GM21515 (cell line): ENCODE data around the gene CPEB4.
A peak's percentile ranks its signal among the peaks of the same experiment; 100 is the strongest.

Source experiments
- ATAC-seq: cut with Tn5 transposase; IDR thresholded peaks from one replicate; pipeline ENCODE4 v1.9.1; 2021; ENCODE audit not compliant: unreplicated experiment

CPEB4 gene

DNA sequence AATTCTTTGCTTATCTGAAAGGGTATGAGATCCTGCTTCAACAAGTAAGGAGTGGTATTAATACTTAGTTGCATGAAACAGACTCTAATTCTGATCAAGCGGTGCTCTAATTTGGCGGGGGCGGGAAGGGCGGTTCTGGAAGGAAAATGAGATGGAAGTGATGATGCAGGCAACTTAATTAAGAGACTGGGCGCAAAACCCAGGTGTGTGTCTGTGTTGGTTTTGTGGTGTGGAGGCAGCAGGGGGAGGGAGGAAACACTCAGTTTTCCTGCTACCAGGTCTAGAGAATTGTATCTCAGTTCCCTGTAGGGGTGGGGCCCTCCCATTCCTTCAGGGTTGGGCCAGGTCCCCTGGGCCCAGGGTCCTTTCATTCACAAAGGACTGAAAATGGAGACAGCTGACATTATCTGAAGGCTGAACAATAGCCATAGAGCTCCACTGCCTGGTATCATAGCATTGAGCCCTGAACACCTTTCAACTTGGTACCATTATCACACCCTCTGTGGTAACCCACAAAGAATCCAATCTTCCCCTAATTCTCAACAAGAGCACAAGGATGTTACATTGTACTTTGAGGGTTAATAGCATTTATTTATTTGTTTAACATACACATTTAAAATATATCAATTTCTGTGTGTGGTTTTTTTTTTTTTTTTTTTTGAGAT is 83.7 kb downstream of the CPEB4 start:
- no peak for ATAC-seq

DNA sequence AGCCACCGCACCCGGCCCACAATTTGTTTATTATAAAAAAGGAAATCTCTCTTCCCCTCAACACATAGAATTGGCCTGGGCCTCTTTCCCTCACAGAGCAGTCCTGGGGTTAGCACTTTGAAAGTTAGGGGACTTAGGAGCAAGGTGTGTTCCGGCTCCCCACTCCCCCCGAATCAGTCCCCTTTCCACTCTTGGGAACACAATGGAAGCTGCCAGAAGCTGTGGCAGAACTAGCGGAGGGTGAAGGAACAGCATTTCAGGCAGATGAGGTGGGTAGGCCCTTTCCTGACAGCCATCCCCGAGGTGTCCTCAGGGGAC is 84.4 kb downstream of the CPEB4 start:
- ATAC-seq, result no peak

DNA sequence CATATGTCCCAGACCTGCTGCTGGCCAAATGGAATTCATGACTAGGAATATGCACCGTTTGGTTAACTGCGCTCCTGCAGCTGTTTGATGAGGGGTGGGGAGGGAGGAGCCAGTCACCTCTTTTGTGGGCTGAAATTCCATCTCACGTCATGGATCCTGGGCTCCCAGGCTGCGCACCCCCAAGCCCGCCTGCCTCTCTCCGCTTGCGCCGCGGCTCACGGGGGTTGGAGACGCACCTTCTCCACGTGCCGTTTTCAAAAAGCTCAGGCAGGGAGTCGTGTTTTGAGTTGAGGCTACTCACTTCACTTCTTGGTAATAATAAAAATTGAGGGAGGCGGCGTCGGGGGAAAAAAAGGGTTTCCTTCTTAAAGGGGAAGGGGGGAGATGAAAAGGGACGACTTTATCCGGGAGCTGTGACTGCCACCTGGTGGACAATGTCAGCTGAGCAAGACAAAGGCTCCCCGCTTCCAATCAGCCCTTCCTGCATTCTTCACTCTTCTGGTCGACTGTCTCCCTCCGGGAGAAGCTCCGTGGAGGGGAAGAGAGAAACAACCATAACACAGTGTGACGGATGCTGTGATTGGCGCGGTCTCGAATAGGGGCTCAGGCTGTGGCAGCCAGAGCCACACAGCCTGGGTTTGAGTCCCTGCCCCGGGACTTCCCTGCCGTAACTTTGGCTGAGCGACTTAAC is 84.9 kb downstream of the CPEB4 start:
- ATAC-seq, result peak; percentile 82

DNA sequence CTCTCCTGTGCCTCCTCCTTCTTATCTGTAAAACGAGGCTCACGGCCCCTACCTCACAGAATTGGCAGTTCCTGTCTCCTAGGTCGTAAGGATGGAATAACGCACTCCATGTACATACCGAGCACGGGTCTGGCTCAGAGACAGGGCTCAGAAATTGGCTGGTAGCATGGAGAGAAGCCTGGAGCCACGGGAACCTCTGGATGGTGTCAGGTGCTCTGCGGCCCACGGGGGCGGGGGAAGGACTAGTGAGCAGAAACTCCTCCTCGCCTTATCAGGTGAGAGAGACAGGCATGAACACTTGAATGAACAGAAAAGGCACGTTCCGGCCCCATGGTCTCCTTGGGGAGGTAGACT is 85.4 kb downstream of the CPEB4 start:
- ATAC-seq, result peak; percentile 22

DNA sequence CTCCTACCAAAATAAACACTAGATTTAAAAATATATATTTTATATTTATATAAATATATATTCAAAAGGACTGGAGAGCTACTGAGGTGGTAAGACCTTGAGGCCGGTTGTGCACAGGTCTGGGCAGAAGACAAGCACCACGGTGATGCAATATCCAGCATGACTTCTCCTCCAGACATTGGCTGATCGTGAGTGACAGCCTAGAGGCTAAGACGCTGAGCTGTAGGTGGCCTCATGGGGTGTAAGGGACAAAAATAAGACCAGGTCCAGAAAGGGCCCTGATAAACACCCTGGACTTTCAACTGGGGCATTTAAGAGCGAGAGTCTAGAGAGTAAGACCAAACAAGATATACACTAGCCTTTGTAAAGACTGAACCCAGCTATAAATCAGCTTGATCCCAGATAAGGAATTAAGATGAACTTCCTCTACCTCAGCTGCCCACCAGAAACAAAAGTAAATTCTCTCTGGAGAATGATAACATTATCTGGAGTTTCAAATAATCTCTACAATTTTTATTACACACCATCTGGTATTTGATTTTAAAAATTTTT is 86.6 kb downstream of the CPEB4 start:
- no peak for ATAC-seq

DNA sequence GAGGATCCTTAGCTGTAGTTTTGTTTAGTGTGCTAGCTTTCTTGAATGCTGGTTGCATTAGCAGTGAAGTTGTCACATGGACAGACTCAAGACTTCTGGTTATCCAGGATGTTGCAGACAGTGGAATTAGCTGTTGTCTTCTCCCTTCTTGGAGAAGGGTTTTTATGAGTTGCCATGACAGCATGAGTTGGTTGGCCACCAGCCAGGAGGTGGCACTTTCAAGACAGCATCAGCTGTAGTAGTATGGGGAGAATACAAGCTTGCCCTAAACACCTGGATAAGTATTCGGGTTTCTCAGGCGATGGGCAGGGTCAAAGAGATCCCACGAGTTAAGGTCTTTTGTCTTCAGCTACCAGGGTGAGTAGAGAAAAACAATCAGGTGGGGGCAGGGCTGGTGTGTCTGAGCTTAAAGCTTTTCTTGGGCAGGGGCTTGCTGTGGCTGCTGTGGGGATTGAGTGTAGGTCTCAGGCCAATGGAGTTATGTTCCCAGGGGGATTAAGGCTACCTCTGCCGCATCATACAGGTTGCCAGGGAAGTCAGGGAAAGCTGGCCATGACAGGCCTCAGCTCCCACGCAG is 93.1 kb downstream of the CPEB4 start:
- ATAC-seq, result no peak

DNA sequence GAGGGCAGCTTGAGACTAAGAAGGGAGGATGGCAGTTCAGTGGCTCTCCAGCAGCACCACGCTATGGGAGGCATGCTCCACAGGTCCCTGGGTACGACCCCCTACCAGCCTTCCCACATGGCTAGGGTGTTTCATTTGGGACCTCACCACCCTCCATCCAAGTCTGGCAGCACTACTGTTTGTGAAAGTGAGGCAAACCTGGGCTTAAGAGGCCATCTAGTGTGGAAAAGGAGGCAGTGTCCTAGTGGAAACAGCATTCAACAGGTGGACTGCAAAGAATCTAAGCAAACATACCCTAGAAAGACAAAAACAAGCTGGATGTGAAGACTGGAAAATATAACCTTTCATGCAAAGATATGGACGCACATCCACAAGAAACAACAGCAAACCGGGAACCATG is 96.1 kb downstream of the CPEB4 start:
- ATAC-seq, result no peak

DNA sequence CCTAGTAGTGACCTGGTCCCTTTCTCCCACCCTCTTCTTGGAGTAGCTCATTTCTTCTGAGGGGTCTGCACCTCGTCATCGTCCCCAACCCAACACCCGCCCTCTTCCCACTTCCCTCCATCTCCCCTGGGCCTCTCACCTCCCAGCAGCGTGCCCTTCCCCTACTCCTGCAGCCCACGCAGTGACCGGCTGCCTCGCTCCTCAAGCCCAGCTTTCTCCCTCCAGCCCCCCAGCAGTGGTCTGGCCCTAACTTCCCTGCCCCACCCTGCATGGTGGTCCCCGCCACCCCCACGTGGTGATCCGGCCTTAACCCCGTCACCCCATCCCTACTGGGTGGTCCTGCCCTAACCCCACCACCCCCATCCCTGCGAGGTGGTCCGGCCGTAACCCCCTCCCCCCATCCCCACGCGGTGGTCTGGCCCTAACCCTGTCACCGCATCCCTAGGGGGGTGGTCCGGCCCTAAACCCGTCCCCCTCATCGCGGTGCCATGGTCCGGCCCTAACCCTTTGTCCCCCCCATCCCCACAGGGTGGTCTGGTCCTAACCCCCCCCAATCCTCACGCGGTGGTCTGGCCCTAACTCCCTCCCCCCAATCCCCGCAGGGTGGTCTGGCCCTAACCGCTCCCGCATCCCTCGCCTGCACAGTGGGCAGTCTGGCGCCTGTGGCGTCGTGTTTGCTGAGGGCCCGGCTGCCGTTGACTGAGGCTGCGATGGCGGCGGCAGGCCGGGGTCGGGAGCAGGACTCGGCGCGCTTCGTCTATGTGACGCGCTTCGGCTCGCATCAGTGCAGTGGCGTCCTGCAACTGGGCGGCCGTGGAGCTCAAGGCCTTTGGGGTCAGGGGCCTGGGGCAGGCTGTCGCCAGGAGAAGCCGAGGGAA is 100.6 kb downstream of the CPEB4 start, which contains the start of gene C5orf47:
TSS of gene C5orf47 (plus strand) at position 617 of the 878 bp plus-strand sequence. CDS start at position 711, 94 bp downstream.
- ATAC-seq, result no peak

DNA sequence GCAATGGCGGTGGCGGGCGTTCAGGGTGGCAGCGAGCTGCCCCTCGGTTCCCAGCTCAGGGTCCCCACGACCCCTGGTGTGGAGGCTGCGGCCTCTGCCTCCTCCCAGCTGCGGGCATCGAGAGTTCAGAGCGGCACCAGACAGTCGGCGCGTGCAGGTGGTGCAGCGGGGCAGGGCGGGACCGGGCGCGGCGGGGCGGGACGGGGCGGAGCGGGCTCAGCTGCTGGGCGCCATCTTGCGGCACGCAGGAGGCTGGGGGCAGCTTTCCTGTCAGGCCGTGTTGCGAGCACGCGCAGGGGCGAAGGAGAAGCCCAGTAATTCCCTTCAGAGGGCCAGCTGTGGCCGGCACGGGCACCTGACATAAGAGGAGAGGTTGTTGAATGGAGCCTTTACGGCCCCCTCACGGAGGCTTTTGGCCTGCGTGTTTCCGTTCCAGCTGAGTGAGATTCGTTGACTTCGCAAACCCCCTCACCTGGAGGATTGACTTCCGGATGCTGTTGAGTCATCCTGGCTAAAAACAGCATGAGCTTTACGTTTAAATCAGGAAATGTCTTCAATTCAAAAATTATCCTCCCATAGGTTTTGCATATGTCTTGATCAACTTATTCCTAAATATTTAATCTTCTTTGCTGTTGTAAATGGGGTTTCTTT is 101.4 kb downstream of the CPEB4 start:
- ATAC-seq, result no peak

DNA sequence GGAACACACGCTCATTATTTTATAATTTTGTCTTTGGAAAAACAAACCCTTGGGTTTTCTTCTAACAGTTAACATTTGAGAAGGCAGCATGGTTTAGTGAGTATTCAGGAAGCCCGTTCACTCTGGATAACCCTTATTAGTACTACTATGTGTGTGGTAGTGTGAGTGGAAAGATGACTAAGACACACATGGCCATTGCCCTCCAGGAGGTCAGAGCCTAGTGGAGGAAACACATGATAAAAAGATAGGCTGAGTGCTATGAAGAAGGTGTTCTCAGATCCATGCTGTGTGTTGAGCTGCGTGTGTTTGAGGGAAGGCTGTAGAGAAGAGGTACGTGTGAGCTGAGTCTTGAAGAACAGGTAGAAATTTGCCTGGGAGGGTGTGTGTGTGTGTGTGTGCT is 109.2 kb downstream of the CPEB4 start:
- ATAC-seq, result no peak

DNA sequence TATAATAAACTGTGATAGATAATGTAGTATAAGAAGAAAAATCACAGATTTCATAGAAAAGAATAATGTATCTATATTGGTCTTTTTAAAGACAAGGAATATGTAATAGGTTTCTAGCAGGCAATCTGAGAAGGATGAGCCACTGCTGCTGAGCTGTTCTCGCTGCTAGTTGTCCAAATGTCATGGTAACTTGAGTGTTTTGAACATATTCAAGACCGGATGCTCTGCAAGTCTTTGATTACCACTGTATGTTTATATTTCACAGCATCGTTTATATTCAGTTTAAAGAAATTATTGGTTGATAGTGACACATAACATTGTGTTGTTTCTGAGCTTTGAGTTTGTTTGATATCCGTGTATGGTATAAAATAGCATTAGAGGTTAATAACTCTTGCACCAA is 110.4 kb downstream of the CPEB4 start:
- ATAC-seq, result no peak

DNA sequence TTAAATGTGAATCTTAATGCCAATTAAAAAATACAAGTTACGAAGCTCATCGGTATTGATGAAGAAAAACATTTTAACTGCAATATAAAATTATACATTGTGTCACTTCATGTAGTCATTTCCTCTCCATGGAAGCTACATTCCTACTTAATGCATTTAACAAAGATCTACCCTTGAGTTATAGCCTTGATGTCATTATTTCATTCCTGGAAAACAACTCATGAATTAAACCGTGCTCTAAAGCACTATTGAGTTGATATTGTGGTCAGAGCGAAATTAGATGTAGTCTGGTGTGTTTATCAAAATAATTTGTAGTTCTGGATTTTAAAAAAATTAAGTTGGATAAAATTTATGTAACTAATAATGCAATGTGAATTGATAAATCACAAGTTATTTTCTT is 111.9 kb downstream of the CPEB4 start:
- no peak for ATAC-seq

DNA sequence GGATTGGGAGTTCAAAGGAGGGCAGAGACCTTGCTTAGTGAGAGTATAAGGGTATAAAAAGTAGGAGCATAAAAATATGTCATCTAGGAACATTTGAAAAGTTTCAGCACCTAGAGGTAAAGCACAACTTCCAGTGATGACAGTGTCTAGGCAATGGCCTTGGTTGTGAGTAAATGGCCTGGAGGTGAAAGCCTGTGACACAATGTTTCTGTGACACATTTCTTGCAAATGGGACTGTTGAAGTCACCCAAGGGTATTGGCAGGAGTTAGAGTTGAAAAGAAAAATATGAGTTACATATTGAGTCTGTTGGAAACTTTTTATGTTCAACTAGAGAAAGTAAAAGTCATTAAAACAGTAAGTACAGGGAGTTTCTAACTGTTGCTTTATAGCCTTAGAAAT is 115.6 kb downstream of the CPEB4 start:
- no peak for ATAC-seq

DNA sequence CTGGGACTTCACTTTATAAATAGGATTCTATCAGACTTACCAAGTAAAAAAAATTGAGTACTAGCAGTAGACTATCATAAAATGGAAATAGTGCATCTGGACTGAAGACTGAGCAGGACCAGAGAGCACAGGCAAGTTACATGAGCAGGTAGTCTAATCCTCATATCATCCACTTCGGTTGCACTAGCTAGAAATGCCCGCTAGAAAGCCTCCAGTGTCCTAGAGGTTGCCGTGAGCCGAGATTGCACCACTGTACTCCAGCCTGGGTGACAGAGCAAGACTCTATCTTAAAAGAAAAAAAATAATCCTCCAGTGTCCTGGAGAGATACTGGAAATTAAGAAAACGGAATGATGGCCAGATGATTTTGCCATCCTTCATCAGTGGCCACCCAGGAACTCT is 120.8 kb downstream of the CPEB4 start:
- no peak for ATAC-seq

DNA sequence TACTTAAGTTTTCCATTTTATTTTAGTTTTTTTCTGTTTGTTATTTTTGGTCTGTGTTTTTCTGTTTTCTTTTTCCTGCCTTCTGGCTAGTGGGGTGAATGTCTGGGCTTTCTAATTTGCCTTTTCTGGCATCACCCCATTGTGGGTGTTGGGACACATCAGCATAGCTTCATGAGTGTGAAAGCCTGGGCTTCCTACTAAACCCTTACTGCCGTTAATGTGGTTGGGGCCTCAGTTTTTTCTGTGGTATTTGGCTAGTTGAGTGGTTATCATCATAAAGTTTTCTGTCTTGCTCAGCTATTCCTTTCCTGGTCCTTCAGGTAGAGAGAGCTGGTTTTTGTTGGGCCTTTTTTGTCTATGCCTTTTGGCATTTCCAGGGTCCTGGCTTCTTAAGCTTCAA is 122.2 kb downstream of the CPEB4 start:
- no peak for ATAC-seq

DNA sequence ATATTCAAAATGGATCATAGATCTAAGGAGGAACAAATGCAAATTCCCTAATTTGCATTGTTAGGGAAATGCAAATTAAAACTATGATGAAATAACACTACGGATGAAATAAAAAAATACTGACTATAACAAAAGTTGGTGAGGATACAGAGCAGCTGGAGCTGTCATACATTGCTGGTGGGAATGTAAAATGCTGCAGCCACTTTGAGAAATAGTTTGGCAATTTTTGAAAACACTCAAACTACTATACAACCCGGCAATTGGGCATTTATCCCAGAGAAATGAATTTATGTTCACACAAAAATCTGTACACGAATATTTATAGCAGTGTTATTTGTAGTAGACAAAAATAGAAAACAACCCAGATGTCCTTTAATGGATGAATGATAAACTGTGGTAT is 123.3 kb downstream of the CPEB4 start:
- no peak for ATAC-seq
